Activated CD4-positive, alpha-beta T cell treated with anti-CD3 and anti-CD28 coated beads, Interleukin-2, amount 50 U/mL, for 16 hours (primary cell): ENCODE data around the gene FOCAD.
A peak's percentile ranks its signal among the peaks of the same experiment; 100 is the strongest.

Source experiments
- DNase-seq: peaks from one replicate; pipeline ENCODE4 v3.0.0-alpha.2; 2020

FOCAD gene

DNA sequence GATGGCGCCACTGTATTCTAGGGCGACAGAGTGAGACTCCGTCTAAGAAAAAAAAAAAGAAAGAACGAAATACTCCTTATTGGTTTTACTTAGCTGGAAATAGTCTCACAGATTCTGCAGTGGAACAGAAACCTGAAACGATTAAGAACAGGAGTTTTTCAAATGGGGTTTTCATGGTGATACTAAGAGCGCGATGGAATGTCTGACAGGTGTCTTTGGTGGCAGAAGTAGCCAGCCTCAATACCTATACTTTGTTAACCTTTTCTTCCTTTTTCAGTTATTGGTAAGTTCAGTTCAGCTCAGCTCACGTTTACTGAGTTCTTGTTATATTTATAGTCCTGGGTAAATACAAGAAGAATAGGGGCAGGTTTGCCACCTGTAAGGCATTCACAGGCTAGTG lies 123.9 kb downstream of the FOCAD start:
- DNase-seq = peak; percentile 3

GRCh38 chr9:20811872-20812271 lies 127.8 kb downstream of the FOCAD start:
- no peak for DNase-seq

- no peak for DNase-seq
These were observed 132.1 kb downstream of the FOCAD start for GRCh38 chr9:20815923-20816703.

GRCh38 chr9:20823051-20823450 lies 139.0 kb downstream of the FOCAD start:
- DNase-seq = no peak

- no peak for DNase-seq
These were observed 147.0 kb downstream of the FOCAD start for GRCh38 chr9:20831028-20831427.

GRCh38 chr9:20832775-20833174 lies 148.7 kb downstream of the FOCAD start:
- no peak for DNase-seq

GRCh38 chr9:20835377-20836286 lies 151.6 kb downstream of the FOCAD start:
- peak; percentile 16 for DNase-seq

- DNase-seq = no peak
These were observed 153.1 kb downstream of the FOCAD start for GRCh38 chr9:20837166-20837565.

GRCh38 chr9:20838218-20838617 lies 154.2 kb downstream of the FOCAD start:
- DNase-seq = no peak

- DNase-seq = no peak
These were observed 160.9 kb downstream of the FOCAD start for GRCh38 chr9:20844916-20845315.

DNA sequence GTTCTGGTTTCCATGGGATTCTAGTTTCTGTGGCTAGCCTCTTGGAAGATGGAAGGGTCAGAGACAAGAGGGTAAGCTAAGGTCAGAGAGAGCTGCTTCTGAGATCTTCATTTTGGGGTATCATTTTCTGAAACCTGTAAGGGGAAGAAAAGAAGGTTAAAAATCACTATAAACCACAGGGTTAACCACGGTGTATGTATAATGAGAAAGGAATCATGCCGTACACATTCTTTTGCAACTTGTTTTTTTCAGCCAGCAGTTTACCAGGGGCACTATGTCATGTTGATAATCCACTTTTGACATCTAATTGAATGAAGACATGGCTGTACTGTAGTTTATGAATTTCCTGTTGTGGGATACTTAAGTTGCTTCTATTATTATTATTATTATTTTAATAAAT lies 164.4 kb downstream of the FOCAD start:
- peak; percentile 14 for DNase-seq

DNA sequence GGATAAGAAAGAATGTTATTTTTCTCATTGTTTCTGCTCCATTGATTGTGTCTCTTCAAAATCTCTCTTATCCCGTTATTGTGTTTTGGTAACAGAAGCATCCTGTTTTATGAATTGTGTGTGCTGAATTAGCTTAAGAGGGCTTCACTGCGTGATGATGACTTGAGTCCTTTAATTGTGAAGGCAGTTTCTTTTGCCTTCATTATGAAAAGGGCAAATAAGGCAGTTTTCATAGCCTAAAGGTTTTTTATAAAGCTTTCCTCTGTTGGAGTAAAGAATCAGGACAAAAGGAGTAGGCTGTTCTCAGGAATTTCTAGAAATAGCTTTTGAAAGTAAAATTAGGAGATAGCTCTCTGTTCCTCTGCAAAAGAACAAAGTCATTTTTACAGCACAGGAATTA lies 169.8 kb downstream of the FOCAD start:
- no peak for DNase-seq

GRCh38 chr9:20854444-20854843 lies 170.4 kb downstream of the FOCAD start:
- DNase-seq = no peak

DNA sequence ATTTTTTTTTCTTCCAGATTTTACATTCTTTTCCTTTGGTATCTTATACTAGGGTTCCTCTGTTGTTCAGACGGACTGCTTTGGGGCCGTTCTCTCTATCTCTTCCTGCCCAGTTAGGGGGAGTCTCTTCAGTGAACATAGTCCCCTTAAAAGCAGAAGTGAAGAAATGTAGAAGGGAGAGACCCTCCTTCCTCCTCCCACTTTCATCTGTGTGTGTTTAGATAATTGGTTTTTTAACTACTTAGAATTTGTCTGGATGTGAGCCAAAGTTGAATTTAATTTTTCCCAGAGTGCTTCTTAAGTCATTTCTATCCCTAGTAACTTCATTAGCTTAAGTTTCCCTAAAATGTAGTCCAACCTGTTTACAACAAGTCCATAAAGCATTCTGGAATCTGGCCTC lies 179.9 kb downstream of the FOCAD start:
- DNase-seq = no peak

DNA sequence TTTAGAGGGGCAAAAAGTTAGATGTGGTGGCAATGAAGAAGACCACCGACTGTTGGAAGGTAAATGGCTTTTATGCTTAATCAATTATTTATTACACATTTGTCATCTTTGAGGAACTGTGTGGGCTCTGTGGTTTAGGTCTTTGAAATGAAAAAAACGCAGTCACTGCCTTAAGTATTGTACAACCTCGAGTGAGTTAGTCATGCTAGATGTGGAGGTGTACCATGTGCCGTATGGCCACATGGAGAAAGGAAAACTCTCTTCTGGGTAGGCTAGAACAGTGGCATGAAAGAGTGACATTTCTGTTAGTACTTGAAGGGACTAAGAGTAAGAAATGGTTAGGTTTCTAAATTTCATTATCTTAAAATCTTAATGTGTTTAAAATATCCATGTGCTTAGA lies 181.3 kb downstream of the FOCAD start:
- DNase-seq = no peak

DNA sequence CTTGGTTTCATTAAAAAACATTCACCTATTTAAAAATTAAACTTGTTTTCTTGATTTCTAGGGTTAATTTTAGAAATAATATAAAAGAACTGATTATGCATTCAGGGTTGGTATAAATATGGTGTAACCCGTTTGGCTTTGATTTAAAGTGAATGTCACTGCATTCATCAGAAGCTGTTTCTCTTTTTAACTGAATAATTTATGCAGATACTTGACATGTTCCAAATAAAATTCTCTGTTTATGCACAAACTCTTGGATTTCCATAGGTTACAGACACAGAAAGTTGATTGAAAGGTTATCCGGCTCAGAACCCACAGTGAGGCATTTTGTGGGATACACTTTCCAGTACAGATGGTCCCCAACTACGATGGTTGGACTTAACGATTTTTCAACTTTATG lies 186.1 kb downstream of the FOCAD start:
- no peak for DNase-seq

DNA sequence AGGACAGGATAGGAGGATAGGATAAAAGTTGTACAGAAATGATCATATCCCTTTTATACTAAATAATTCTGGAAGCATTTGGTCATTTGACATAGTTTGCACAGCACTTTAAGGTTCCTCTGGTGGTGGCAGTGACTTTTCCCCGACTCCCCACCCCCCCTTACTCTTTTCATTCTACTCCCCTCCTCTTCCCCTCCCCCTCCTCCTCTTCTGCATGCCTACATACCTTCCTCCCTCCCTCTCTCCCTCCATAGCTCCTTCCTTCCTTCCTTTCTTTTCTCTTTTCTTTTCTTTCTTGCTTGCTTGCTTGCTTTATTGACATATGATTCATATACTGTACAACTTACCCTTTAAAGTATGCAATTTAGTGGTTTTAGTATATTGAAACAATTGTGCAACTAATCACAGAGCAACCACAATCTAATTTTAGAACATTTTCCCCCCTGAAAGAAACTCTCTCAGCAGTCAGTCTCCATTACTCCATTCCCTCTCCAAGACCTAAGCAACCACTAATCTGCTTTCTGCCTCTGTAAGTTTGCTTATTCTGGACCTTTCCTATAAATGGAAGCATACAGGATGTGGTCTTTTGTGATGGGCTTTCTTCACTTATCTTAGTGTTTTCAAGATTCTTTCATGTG lies 188.4 kb downstream of the FOCAD start:
- DNase-seq = no peak

DNA sequence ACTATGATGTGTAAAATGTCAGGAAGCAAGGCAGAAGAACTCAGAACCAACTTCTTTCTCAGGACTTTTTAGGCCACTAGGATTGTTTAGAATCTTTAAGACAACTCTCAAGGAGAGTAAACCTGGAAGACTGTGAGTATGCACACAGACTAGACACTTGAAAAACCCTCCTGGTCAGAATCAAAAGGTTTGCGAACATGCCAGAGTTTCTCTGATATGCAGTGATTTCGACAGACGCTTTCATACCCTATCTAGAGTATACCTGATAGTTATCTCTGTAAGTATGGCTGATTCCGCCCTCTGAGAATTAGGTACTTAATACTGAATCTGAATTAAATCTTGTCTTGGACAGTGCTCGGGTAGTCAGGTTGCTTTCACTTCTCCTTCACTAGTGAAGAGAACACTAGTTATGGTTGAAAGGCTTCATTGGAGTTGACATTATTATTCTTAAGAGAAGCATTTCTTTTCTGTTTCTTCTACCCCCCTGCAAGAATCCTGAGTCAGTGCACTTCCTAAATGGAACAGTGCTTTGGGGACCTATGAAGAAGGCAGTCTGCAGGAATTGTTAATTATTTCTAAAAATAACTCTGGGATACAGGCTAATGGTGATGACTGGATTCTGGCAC lies 189.3 kb downstream of the FOCAD start:
- no peak for DNase-seq

DNA sequence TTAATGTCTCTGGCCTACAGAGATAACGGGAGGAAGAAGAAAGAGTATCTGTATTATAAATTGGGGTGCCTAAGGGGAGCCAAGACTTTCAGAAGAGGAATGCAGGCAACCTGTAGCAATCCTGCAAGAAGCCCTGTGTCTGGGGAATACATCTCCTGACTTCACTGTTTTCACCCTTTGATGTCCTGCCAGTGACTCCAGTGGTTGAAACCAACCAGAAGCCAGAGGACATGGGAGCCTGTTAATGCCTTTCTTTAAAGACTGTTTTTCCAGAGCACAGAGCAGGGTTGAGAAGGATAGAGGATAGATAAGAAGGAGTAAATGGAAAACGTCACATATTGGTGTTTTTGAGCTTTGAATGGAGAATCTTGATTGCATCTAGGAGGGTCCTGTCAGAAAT lies 196.2 kb downstream of the FOCAD start:
- no peak for DNase-seq

DNA sequence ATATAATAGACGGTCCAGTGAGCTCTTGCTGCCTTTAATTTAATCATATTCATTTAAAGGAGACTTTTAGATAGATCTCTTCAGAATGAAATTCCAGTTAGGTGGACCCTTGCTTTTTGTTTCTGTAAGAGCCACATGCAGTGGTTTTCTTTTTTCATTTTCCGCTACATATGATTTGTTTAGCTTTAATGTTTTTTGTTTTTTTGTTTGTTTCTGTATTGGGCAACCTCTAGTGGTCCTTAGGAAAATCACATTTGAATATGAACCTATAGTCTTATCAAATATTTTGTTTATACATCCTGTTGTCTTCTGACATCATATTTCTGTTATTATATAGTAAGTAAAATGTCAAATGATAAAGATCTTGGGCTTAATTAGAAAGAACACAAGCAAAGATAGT lies 196.6 kb downstream of the FOCAD start:
- no peak for DNase-seq

DNA sequence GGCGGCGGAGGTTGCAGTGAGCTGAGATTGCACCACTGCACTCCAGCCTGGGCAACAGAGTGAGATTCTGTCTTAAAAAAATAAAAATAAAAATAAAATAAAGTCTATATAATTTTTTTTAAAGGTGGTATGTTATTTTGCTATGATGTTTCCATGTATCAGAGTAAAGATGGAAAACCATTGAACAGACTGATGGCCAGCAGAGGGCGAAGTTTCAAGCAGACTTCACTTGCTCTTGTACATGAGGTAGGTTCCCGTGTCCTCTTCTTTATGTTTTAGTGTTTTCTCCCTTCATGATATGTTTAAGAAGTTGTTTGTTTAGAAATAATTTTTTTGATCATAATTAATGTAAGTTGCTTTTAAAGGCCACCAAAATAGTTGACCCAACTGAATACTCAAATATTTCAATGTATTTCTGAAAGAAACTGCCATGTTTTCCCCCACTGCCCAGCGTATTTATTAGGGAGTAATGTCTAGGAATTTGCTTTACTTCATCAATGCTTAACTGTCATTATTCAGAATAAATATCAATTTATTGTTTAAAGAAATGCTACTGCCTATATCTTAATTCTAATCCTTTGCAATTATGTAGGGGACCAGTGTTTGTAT lies 201.0 kb downstream of the FOCAD start:
- DNase-seq = peak; percentile 45

DNA sequence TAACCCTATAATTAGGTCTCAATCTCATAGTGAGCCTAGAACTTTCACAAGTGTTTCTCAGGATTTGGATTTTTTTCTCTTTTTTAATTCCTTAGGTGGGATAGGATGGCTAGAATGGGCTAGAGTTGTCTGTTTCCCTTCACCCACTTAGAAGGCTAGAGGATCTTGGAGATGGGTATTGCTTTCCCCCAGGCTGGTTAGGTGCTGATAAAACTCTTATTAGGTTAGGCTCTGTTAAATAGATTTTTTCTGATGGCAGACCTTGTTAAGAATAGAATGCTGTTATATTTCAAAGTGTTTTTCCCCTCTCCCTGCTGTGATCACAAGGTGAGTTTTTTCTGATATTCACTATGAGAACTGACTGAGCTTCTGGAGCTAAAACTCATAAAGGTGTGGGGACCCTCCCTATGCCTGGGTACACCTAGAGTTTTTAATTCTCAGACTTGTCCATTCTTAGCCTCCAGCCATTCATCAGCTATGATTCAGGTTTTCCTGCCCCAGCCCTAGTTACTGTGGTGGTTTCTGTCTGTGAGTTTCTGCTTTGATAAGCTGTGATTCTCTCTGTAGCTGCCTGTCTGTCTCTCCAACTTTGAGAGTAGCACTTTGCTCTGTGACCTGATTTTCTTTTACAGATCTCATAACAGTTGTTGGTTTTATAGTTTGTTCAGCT lies 215.0 kb downstream of the FOCAD start:
- peak; percentile 1 for DNase-seq
